Common myeloid progenitor, CD34-positive (primary cell): ENCODE data around the gene ATG9A.

Source experiments
- CTCF ChIA-PET: fragments of 350-600 bp; sonication (Branson Sonifier 250); formaldehyde crosslinking; loops from one replicate; lab custom pipeline; 2021; ENCODE audit warnings: antibody characterized with exemption; lab: Charles Lee
- POLR2A ChIA-PET: fragments of 350-600 bp; sonication (Branson Sonifier 250); formaldehyde crosslinking; loops from one replicate; lab custom pipeline; 2021; ENCODE audit warnings: antibody characterized with exemption; lab: Charles Lee
- DNase-seq, 3 donors: peaks; one replicate each; pipeline versions ENCODE4 v3.0.0 to v3.0.0-alpha.2; 2013
- H3K27ac ChIP-seq, 2 experiments: 1 replicate in 1 of 2; 2 replicates in 1 of 2; pipeline ENCODE4 v1.7.0; 2013; ENCODE audit warnings: inconsistent platforms in 2 of 2, low read length in 2 of 2, mild to moderate bottlenecking in 2 of 2, low read depth in 1 of 2, moderate library complexity in 1 of 2; ENCODE audit not compliant: severe bottlenecking in 2 of 2, insufficient read depth in 1 of 2, poor library complexity in 1 of 2
- H3K27me3 ChIP-seq, 5 experiments: replicated peaks in 2 of 5; 1 replicate in 3 of 5; 2 replicates in 2 of 5; pipeline versions ENCODE4 v1.6.1 to v1.7.0; 2013; ENCODE audit warnings: low read length in 4 of 5, mild to moderate bottlenecking in 2 of 5, moderate library complexity in 2 of 5, inconsistent platforms in 1 of 5; ENCODE audit not compliant: insufficient read depth in 5 of 5, control insufficient read depth in 4 of 5
- H3K36me3 ChIP-seq, 4 experiments: 1 replicate in 2 of 4; 2 replicates in 2 of 4; pipeline versions ENCODE4 v1.6.1 to v1.7.0; 2013; ENCODE audit warnings: low read length in 3 of 4, control low read depth in 1 of 4, mild to moderate bottlenecking in 1 of 4; ENCODE audit not compliant: control insufficient read depth in 4 of 4, insufficient read depth in 4 of 4
- H3K4me1 ChIP-seq, 4 experiments: 1 replicate in 3 of 4; 2 replicates in 1 of 4; pipeline versions ENCODE4 v1.6.1 to v1.7.1; 2013; ENCODE audit warnings: low read length in 3 of 4, mild to moderate bottlenecking in 3 of 4, control low read depth in 1 of 4, inconsistent platforms in 1 of 4, moderate library complexity in 1 of 4; ENCODE audit not compliant: control insufficient read depth in 4 of 4, insufficient read depth in 4 of 4; ENCODE audit errors: control extremely low read depth in 1 of 4
- H3K4me3 ChIP-seq, 7 experiments: 1 replicate in 4 of 7; 2 replicates in 3 of 7; pipeline versions ENCODE4 v1.5.1 to v1.7.0; 2013; ENCODE audit warnings: mild to moderate bottlenecking in 7 of 7, low read length in 6 of 7, moderate library complexity in 6 of 7, inconsistent platforms in 2 of 7, low read depth in 2 of 7, control low read depth in 1 of 7; ENCODE audit not compliant: insufficient read depth in 4 of 7, control insufficient read depth in 1 of 7; ENCODE audit errors: extremely low read depth in 1 of 7
- H3K9me3 ChIP-seq, 5 experiments: 1 replicate in 4 of 5; 2 replicates in 1 of 5; pipeline versions ENCODE4 v1.6.1 to v1.7.1; 2013; ENCODE audit warnings: low read length in 4 of 5, mild to moderate bottlenecking in 2 of 5, inconsistent platforms in 1 of 5, low read depth in 1 of 5, moderate library complexity in 1 of 5; ENCODE audit not compliant: control insufficient read depth in 4 of 5, insufficient read depth in 2 of 5; ENCODE audit errors: control extremely low read depth in 1 of 5
- WGBS: methylation state at CpG from one replicate; pipeline ENCODE4 v1.1.5; 2013; ENCODE audit not compliant: insufficient coverage; 5-methylcytosine and 5-hydroxymethylcytosine counted together

Gene ATG9A

DNA sequence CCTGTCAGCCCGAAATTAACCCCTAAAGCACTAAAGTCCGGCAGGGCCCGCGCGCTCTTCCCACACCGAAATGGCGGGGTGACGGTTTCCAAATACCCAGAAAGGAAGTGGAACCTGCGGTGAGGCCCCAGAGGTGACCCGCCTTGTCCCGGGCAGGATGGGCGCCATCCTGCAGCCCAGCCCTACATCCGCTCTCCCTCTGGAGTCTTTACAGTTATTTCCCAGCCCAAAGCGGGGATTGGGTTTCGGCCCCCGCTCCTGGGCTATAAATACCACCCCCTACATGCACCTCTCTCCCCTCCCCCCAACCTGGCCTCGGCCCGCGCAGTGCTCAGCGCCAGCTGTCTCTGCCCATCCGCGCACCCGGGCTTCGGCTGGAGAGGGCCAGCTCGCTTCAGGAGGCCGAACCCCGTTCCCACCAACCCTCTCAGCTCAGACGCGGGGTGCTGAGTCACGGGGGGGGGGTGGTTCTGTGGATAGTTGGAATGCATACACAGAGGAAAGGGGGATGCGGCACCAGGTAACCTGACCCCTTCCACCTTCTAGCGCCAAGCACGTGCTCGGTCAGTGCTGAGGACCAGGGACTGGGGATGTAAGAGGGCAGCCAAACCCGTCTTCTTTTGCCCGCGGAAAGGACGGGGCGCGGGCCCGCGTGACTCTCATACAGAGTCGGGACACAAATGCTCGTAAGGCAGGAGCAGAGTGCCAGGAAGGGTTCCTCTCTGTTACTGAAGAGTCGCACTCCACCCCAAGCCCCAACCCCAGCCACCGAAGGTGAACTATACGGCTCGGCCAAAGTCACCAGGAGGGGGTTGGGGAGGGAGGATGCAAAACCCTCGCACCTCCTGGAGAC, 23.7 kb upstream of the ATG9A start, which contains the start of gene TUBA4B:
TSS of gene TUBA4B (plus strand) at position 344 of the 853 bp plus-strand sequence. CDS start at position 509, 165 bp downstream.
- under 1% methylated on average over 28 of the region's 49 CpGs for WGBS
- Histone ChIP-seq H3K27ac (peak within 1 kb of the TSS in 1 of 2 experiments; percentile 58), H3K36me3 (peaks cover 0 to 18% (median 12%) of the 10 kb centered on the region in 4 experiments), H3K27me3 (peaks cover 0 to 10% (median 0%) of the 10 kb centered on the region in 5 experiments), H3K4me3 (peak within 1 kb of the TSS; percentile 51 to 97 (median 75)), H3K9me3 (no peaks in the 10 kb centered on the region), H3K4me1 (peaks cover 18 to 67% (median 64%) of the 10 kb centered on the region in 4 experiments)
- ChIA-PET POLR2A (interaction anchor here (0.7 to 1.5 kb wide), 5 partner anchors 8 to 42 kb away, joined by 3 to 9 read pairs (median 3); partner anchors contain the start of genes GLB1L and STK16), CTCF (interaction anchor here (0.6 to 8.7 kb wide), 10 partner anchors 24 to 101 kb away, joined by 3 to 81 read pairs (median 4); partner anchors contain the start of genes ANKZF1, ATG9A and DNAJB2)
- DNase-seq = peak in 2 of 3 donors; percentile 38 to 50

DNA sequence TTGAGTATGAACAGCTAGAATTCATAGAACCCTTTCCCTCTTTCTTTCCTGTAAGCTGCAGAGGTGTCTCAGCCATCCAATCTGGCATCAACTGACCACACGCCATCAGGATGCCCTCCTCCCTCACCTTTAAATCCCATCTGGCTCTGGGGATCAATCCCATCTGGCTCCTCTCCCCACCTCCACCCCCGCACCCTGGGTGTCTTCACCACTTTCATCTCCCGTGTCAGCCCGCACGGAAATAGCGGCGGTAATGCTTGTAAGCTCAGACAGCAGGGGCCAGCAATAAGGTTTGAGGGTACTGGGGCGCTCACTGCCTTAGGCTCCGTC, 23.1 kb upstream of the ATG9A start:
- DNase-seq = no peak
- Histone ChIP-seq H3K27ac (no peak overlapping the region), H3K27me3 (peaks cover 0 to 10% (median 0%) of the 10 kb centered on the region in 5 experiments), H3K4me1 (peaks cover 24 to 73% (median 70%) of the 10 kb centered on the region in 4 experiments), H3K9me3 (no peaks in the 10 kb centered on the region), H3K4me3 (peak overlapping the region; percentile 15 to 97 (median 75)), H3K36me3 (peaks cover 0 to 22% (median 13%) of the 10 kb centered on the region in 4 experiments)
- CTCF ChIA-PET = interaction anchor here (0.6 to 8.7 kb wide), 9 partner anchors 23 to 100 kb away, joined by 3 to 81 read pairs (median 4); partner anchors contain the start of genes ANKZF1, ATG9A and DNAJB2
- 8% methylated on average over 9 of the region's 9 CpGs for WGBS
- POLR2A ChIA-PET = interaction anchor here (1.1 kb wide), 1 partner anchor 22 kb away, joined by 3 read pairs; no protein-coding TSS in a partner anchor

DNA sequence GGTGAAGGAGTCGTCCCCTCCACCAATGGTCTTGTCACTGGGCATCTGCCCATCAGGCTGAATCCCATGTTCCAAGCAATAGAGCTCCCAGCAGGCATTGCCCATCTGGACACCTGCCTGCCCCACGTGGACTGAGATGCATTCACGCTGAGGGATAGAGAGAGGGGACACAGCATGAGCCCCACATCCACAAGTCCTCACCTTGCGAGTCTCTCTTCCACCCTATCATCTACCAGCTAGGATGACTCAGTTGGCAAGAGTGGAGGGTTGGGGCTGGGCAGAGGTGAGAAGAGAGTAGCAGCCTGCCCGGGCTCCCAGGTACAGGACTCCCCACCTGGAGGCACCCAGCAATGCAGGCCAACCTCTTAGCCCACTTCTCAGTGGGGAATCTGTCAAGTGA, 22.6 kb upstream of the ATG9A start:
- peaks cover 0 to 10% (median 0%) of the 10 kb centered on the region in 5 experiments for H3K27me3 ChIP-seq
- POLR2A ChIA-PET = interaction anchor here (0.6 to 1.1 kb wide), 2 partner anchors 22 to 990 kb away, joined by 3 to 4 read pairs; no protein-coding TSS in a partner anchor
- H3K27ac ChIP-seq = no peak overlapping the region
- no peak for DNase-seq
- WGBS = 94% methylated on average over 3 of the region's 5 CpGs
- CTCF ChIA-PET = interaction anchor here (0.9 to 8.7 kb wide), 10 partner anchors 20 to 97 kb away, joined by 3 to 81 read pairs (median 4); partner anchors contain the start of genes ANKZF1, ATG9A and DNAJB2
- H3K4me1 ChIP-seq = peaks cover 27 to 78% (median 74%) of the 10 kb centered on the region in 4 experiments
- H3K36me3 ChIP-seq = peaks cover 0 to 22% (median 13%) of the 10 kb centered on the region in 4 experiments
- H3K9me3 ChIP-seq = no peaks in the 10 kb centered on the region
- H3K4me3 ChIP-seq = peak overlapping the region in 5 of 7 experiments; percentile 8 to 97 (median 84)

DNA sequence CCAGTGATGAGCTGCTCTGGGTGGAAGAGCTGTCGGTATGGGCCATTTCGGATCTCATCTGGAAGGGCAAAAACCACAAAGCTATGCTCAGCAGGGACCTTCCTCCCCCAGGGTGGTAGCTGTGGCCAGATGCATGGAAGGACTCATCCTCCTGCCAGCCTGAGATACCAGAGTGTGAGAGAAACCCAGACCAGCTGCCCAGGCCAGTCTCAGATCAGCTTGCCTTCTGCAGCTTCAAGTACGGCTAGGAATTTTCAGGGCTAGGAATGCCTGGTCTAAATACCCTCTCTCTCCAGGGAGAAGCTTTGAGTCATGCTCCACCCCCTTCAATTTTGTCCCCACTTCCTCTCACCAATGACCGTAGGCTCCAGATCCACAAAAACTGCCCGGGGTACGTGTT, 22.2 kb upstream of the ATG9A start:
- Histone ChIP-seq H3K27me3 (peaks cover 0 to 10% (median 0%) of the 10 kb centered on the region in 5 experiments), H3K4me3 (peak overlapping the region in 1 of 7 experiments; percentile 25), H3K27ac (no peak overlapping the region), H3K4me1 (peaks cover 31 to 82% (median 79%) of the 10 kb centered on the region in 4 experiments), H3K36me3 (peaks cover 0 to 22% (median 13%) of the 10 kb centered on the region in 4 experiments), H3K9me3 (no peaks in the 10 kb centered on the region)
- 90% methylated on average over 4 of the region's 6 CpGs for WGBS
- ChIA-PET POLR2A (interaction anchor here (0.6 kb wide), 1 partner anchor 990 kb away, joined by 4 read pairs; no protein-coding TSS in a partner anchor), CTCF (interaction anchor here (0.7 to 8.7 kb wide), 9 partner anchors 20 to 278 kb away, joined by 3 to 81 read pairs (median 3); partner anchors contain the start of gene DNAJB2)
- DNase-seq = no peak

DNA sequence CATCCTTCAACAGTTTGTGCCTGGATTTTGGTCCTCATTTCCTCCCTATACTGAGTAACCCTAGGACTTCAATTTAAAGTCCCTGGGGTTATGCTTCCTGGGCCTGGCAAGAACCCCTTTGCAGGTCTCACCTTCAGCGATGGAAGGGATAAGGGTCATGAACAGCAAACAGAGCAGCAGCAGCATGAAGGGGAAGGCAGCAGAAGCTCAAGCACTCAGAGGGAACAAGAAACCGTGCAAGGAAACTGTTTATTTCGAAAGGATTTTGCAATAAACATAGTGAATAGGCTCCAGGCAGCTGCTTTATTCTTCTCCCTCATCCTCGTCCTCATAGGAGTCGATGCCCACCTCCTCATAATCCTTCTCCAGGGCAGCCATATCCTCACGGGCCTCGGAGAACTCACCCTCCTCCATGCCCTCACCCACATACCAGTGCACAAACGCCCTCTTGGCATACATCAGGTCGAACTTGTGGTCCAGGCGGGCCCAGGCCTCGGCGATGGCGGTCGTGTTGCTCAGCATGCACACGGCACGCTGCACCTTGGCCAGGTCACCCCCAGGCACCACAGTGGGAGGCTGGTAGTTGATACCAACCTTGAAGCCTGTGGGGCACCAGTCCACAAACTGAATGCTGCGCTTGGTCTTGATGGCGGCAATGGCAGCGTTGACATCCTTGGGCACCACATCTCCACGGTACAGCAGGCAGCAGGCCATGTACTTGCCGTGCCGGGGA, 20.8 kb upstream of the ATG9A start:
- POLR2A ChIA-PET = interaction anchor here (1.0 kb wide), 1 partner anchor 45 kb away, joined by 3 read pairs; no protein-coding TSS in a partner anchor
- peaks cover 38 to 91% (median 89%) of the 10 kb centered on the region in 4 experiments for H3K4me1 ChIP-seq
- CTCF ChIA-PET = interaction anchor here (1.1 to 8.7 kb wide), 8 partner anchors 11 to 96 kb away, joined by 3 to 81 read pairs (median 6); partner anchors contain the start of gene DNAJB2

More for the DNA sequence above, 20.8 kb upstream of the ATG9A start:
- peaks cover 0 to 22% (median 13%) of the 10 kb centered on the region in 4 experiments for H3K36me3 ChIP-seq
- no peak for DNase-seq
- peak overlapping the region in 4 of 7 experiments; percentile 1 to 48 (median 32) for H3K4me3 ChIP-seq
- H3K27ac ChIP-seq = no peak overlapping the region
- WGBS = 90% methylated on average over 21 of the region's 22 CpGs
- H3K27me3 ChIP-seq = peaks cover 0 to 5% (median 0%) of the 10 kb centered on the region in 5 experiments
- H3K9me3 ChIP-seq = no peaks in the 10 kb centered on the region
